H1 (cell line): ENCODE data around the gene DHTKD1. TPM values are rescaled to one million over a fixed set of nuclear protein-coding genes. Genes with fewer than 3 reads are reported as not detected.

Source experiments
- CTCF ChIA-PET: fragments of 300-600 bp; sonication (Branson Sonifier 250); formaldehyde crosslinking; loops from one replicate; lab custom pipeline; 2021; ENCODE audit not compliant: partially characterized antibody; lab: Charles Lee
- POLR2A ChIA-PET: fragments of 300-600 bp; sonication (Branson Sonifier 250); formaldehyde crosslinking; loops from one replicate; lab custom pipeline; 2021; ENCODE audit warnings: inconsistent platforms; ENCODE audit not compliant: partially characterized antibody; lab: Charles Lee
- DNase-seq, 2 experiments: peaks; one replicate each; pipeline versions ENCODE4 v3.0.0 to v3.0.0-alpha.2; 2010 to 2022; ENCODE audit warnings: low spot score in 2 of 2, low read depth in 1 of 2, mixed read lengths in 1 of 2
- FAIRE-seq: peaks from 2 replicates; lab custom pipeline; 2011; peaks lifted over from hg19 to GRCh38; lab: Jason Lieb, UNC
- H2AFZ ChIP-seq: 2 replicates; pipeline ENCODE4 v1.8.1; 2012; ENCODE audit warnings: low read length, inconsistent platforms
- H2AK5ac ChIP-seq: 2 replicates; pipeline ENCODE4 v1.6.1; 2013; ENCODE audit warnings: low read depth, low read length
- H2BK120ac ChIP-seq: replicated peaks from 2 replicates; pipeline ENCODE3; 2013; ENCODE audit warnings: low read depth, low read length, inconsistent platforms
- H2BK12ac ChIP-seq: 2 replicates; pipeline ENCODE4 v1.6.1; 2013; ENCODE audit warnings: low read depth, low read length
- H2BK15ac ChIP-seq: 2 replicates; pipeline ENCODE4 v1.6.1; 2013; ENCODE audit warnings: low read length
- H2BK20ac ChIP-seq: 2 replicates; pipeline ENCODE4 v1.6.1; 2013; ENCODE audit warnings: low read length
- H2BK5ac ChIP-seq: 2 replicates; pipeline ENCODE4 v1.6.1; 2013; ENCODE audit warnings: low read depth, low read length
- H3K14ac ChIP-seq: 2 replicates; pipeline ENCODE4 v1.6.1; 2013; ENCODE audit warnings: inconsistent platforms; ENCODE audit not compliant: insufficient read length
- H3K18ac ChIP-seq: 2 replicates; pipeline ENCODE4 v1.6.1; 2013; ENCODE audit warnings: low read length; ENCODE audit errors: extremely low read depth
- H3K23ac ChIP-seq: 2 replicates; pipeline ENCODE4 v1.6.1; 2013; ENCODE audit warnings: inconsistent platforms; ENCODE audit not compliant: insufficient read length
- H3K23me2 ChIP-seq: 2 replicates; pipeline ENCODE4 v1.6.1; 2013; ENCODE audit warnings: low read depth, low read length
- H3K27ac ChIP-seq: 2 replicates; pipeline ENCODE4 v1.6.1; 2011; ENCODE audit warnings: low read depth, low read length, inconsistent platforms
- H3K27me3 ChIP-seq, 4 experiments: replicated peaks in 1 of 4; 1 replicate in 1 of 4; 2 replicates in 3 of 4; pipeline versions ENCODE4 v1.6.1 to v1.8.1; 2011 to 2013; ENCODE audit warnings: low read length in 3 of 4, mild to moderate bottlenecking in 3 of 4, inconsistent platforms in 2 of 4, mixed read lengths in 2 of 4, moderate library complexity in 1 of 4; ENCODE audit not compliant: control insufficient read depth in 3 of 4, insufficient read depth in 3 of 4; ENCODE audit errors: extremely low read depth in 1 of 4
- H3K36me3 ChIP-seq, 4 experiments: 2 replicates each; pipeline versions ENCODE4 v1.6.1 to v1.8.1; 2011 to 2013; ENCODE audit warnings: mild to moderate bottlenecking in 4 of 4, low read length in 3 of 4, moderate library complexity in 2 of 4, control low read depth in 1 of 4, inconsistent platforms in 1 of 4; ENCODE audit not compliant: insufficient read depth in 4 of 4, control insufficient read depth in 2 of 4
- H3K4ac ChIP-seq: replicated peaks from 2 replicates; pipeline ENCODE3; 2013; ENCODE audit warnings: low read length, low read depth, mixed read lengths, inconsistent platforms; ENCODE audit not compliant: insufficient read length
- H3K4me1 ChIP-seq, 4 experiments: replicated peaks in 1 of 4; 1 replicate in 1 of 4; 2 replicates in 3 of 4; pipeline versions ENCODE4 v1.6.1 to v1.8.1; 2011 to 2013; ENCODE audit warnings: low read length in 3 of 4, inconsistent platforms in 2 of 4, mixed read lengths in 1 of 4; ENCODE audit not compliant: insufficient read depth in 4 of 4, control insufficient read depth in 3 of 4
- H3K4me2 ChIP-seq, 2 experiments: 2 replicates each; pipeline versions ENCODE4 v1.6.1 to v1.8.1; 2011 to 2013; ENCODE audit warnings: low read depth in 2 of 2, low read length in 2 of 2, control low read depth in 1 of 2, inconsistent platforms in 1 of 2, mild to moderate bottlenecking in 1 of 2; ENCODE audit not compliant: insufficient read depth in 1 of 2
- H3K4me3 ChIP-seq, 4 experiments: fragments of 200-600, 300-600 bp in 1 of 4; sonication (generic), shearing (Covaris generic), sonication (Bioruptor Twin) in 1 of 4; 2 replicates each; pipeline versions ENCODE4 v1.5.1 to v1.8.1; 2011 to 2016; ENCODE audit warnings: low read length in 4 of 4, low read depth in 3 of 4, control low read depth in 2 of 4, inconsistent platforms in 2 of 4, mild to moderate bottlenecking in 2 of 4, mixed read lengths in 1 of 4, moderate library complexity in 1 of 4; ENCODE audit not compliant: insufficient read depth in 2 of 4; ENCODE audit errors: extremely low read depth in 1 of 4
- H3K56ac ChIP-seq: replicated peaks from 2 replicates; pipeline ENCODE3; 2013; ENCODE audit warnings: low read depth, mild to moderate bottlenecking, mixed read lengths, low read length, inconsistent platforms; ENCODE audit not compliant: insufficient read length
- H3K79me1 ChIP-seq: 2 replicates; pipeline ENCODE4 v1.6.1; 2013; ENCODE audit warnings: low read depth, low read length, control low read depth
- H3K79me2 ChIP-seq, 2 experiments: 2 replicates each; pipeline versions ENCODE4 v1.6.1 to v1.8.1; 2012 to 2013; ENCODE audit warnings: low read length in 2 of 2, mild to moderate bottlenecking in 2 of 2, inconsistent platforms in 1 of 2; ENCODE audit not compliant: insufficient read depth in 2 of 2, control insufficient read depth in 1 of 2
- H3K9ac ChIP-seq, 4 experiments: replicated peaks in 1 of 4; 1 replicate in 1 of 4; 2 replicates in 3 of 4; pipeline versions ENCODE4 v1.6.1 to v1.8.1; 2011 to 2013; ENCODE audit warnings: low read depth in 3 of 4, low read length in 3 of 4, control low read depth in 2 of 4, mild to moderate bottlenecking in 2 of 4, moderate library complexity in 2 of 4, inconsistent platforms in 1 of 4; ENCODE audit errors: extremely low read depth in 1 of 4
- H3K9me3 ChIP-seq, 2 experiments: 2 replicates each; pipeline versions ENCODE4 v1.6.1 to v1.8.1; 2012 to 2013; ENCODE audit warnings: mild to moderate bottlenecking in 2 of 2, moderate library complexity in 2 of 2, control low read depth in 1 of 2, inconsistent platforms in 1 of 2, low read depth in 1 of 2, low read length in 1 of 2, mixed read lengths in 1 of 2; ENCODE audit not compliant: insufficient read depth in 2 of 2
- H4K20me1 ChIP-seq, 2 experiments: replicated peaks in 1 of 2; 2 replicates each; pipeline versions ENCODE3 to v1.8.1; 2011 to 2013; ENCODE audit warnings: inconsistent platforms in 2 of 2, low read length in 2 of 2, mild to moderate bottlenecking in 1 of 2; ENCODE audit not compliant: insufficient read depth in 2 of 2, control insufficient read depth in 1 of 2
- H4K5ac ChIP-seq: 2 replicates; pipeline ENCODE4 v1.6.1; 2013; ENCODE audit warnings: low read length, low read depth, mixed read lengths, inconsistent platforms; ENCODE audit not compliant: insufficient read length
- H4K8ac ChIP-seq: 2 replicates; pipeline ENCODE4 v1.8.0; 2013; ENCODE audit warnings: mild to moderate bottlenecking, moderate library complexity, low read length, inconsistent platforms; ENCODE audit not compliant: insufficient read depth; ENCODE audit errors: extremely low read depth
- H4K91ac ChIP-seq: replicated peaks from 2 replicates; pipeline ENCODE3; 2013; ENCODE audit warnings: low read length, mixed read lengths, inconsistent platforms; ENCODE audit not compliant: insufficient read length
- ATF3 ChIP-seq: IDR thresholded peaks from 2 replicates; pipeline ENCODE4 v1.6.1; 2011; ENCODE audit warnings: low read depth, mild to moderate bottlenecking, low read length; ENCODE audit not compliant: insufficient read depth
- CBX5 ChIP-seq: fragments of 300-800, 300-1000 bp; sonication (generic); IDR thresholded peaks from 2 replicates; pipeline ENCODE4 v1.7.1; 2016; ENCODE audit warnings: antibody characterized with exemption, low read length, low read depth
- CEBPB ChIP-seq: IDR thresholded peaks from 2 replicates; pipeline ENCODE4 v1.6.1; 2012; ENCODE audit warnings: low read depth, low read length
- CHD2 ChIP-seq: IDR thresholded peaks from 2 replicates; pipeline ENCODE4 v1.6.1; 2012; ENCODE audit warnings: low read length, improper control_type of control experiment
- CREB1 ChIP-seq: IDR thresholded peaks from 2 replicates; pipeline ENCODE4 v1.6.1; 2012; ENCODE audit warnings: inconsistent platforms
- EGR1 ChIP-seq: IDR thresholded peaks from 2 replicates; pipeline ENCODE4 v1.6.1; 2011; ENCODE audit warnings: low read depth, low read length, borderline replicate concordance
- HDAC6 ChIP-seq: IDR thresholded peaks from one replicate; pipeline ENCODE4 v1.7.1; 2012; ENCODE audit warnings: low read depth, mild to moderate bottlenecking, inconsistent platforms, low read length, moderate library complexity
- MAFK ChIP-seq: IDR thresholded peaks from 2 replicates; pipeline ENCODE4 v1.6.1; 2012; ENCODE audit warnings: low read depth, mild to moderate bottlenecking, improper control_type of control experiment, low read length
- RXRA ChIP-seq: IDR thresholded peaks from 2 replicates; pipeline ENCODE4 v1.6.1; 2011; ENCODE audit warnings: low read depth, mild to moderate bottlenecking, low read length, moderate library complexity; ENCODE audit not compliant: insufficient read depth
- SAP30 ChIP-seq: fragments of 300-600 bp; sonication (generic); IDR thresholded peaks from 2 replicates; pipeline ENCODE4 v1.7.1; 2012; ENCODE audit warnings: low read length, moderate library complexity, mild to moderate bottlenecking, inconsistent platforms; ENCODE audit not compliant: insufficient read depth, insufficient replicate concordance
- TAF1 ChIP-seq: IDR thresholded peaks from 2 replicates; pipeline ENCODE4 v1.6.1; 2011; ENCODE audit warnings: mild to moderate bottlenecking, low read depth, low read length
- TAF7 ChIP-seq: optimal IDR thresholded peaks from 2 replicates; pipeline ENCODE3; 2011; ENCODE audit warnings: low read depth, mild to moderate bottlenecking, inconsistent platforms, low read length, moderate library complexity, borderline replicate concordance
- TCF12 ChIP-seq: IDR thresholded peaks from 2 replicates; pipeline ENCODE4 v1.6.1; 2011; ENCODE audit warnings: low read depth, mild to moderate bottlenecking, low read length
- TEAD4 ChIP-seq: IDR thresholded peaks from 2 replicates; pipeline ENCODE4 v1.6.1; 2012; ENCODE audit warnings: low read depth, low read length, inconsistent platforms, mixed read lengths
- WGBS, 2 experiments: shearing (Covaris generic) in 1 of 2; methylation state at CpG; one replicate each; pipeline versions ENCODE4 v1.1.6 to v1.1.7; 2013 to 2015; ENCODE audit warnings: low lambda C conversion rate in 2 of 2, mixed read lengths in 2 of 2, inconsistent platforms in 1 of 2, low coverage in 1 of 2, missing lambda C conversion rate in 1 of 2; ENCODE audit not compliant: insufficient replicate concordance in 2 of 2, insufficient coverage in 1 of 2, insufficient read length in 1 of 2; ENCODE audit errors: extremely low coverage in 1 of 2, missing lambda C conversion rate in 1 of 2; 5-methylcytosine and 5-hydroxymethylcytosine counted together
- polyA plus RNA-seq, 7 experiments: library from polyadenylated mRNA; depleted of rRNA in 3 of 7; stranded (reverse) in 5 of 7; unstranded in 2 of 7; fragments of >200 nt in 5 of 7; fragments of 200-250 nt in 2 of 7; gene quantifications; 1 replicate in 5 of 7; 2 replicates in 1 of 7; 4 replicates in 1 of 7; pipeline versions ENCODE4 v1.2.1 to v1.2.3, GENCODE V29; 2011 to 2013; ENCODE audit warnings: missing spikeins in 2 of 7, mixed read lengths in 2 of 7
- total RNA-seq: library from RNA; stranded (reverse); fragmentation: NEBNext Ultra II Directional; extraction: Animal tissue kit (Norgen Biotek cat#: 25700); gene quantifications from 2 replicates; pipeline ENCODE4 v1.2.1, GENCODE V29; 2021

DHTKD1 gene
- total and polyA plus RNA-seq, 2 of the 8 experiments (the other 6 are each of a cell fraction or from before 2014, with no cell fraction given), result 49.8 to 74.9 TPM

DNA sequence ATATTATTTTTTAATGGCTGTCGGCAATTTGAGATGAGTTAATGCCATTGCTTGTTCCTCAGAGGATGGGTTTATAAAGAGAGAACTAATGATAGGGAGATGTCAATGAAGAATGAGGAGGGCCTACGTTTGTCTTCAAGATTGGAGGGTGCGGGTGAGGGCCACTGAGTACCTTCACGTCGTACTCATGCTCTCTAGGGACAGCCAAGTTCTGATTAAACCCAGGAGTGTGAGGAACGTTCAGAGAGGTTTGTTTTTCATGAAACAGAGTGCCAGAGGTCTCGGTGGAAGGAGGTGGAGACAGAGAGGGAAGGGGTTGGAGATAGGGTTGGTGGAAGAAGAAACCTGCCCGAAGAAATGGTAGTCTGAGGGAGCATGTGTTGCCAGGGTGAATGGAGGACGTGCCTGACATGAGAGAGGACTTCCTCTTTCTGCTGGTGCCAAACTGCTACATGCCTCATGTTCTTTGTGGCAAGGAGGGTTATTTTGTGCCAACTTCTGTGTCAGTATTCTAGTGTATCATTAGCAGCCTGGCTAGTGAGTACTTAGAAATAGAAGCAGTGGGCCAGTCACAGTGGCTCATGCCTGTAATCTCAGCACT, 8.9 kb downstream of the DHTKD1 start:
- H4K20me1 ChIP-seq, result no peaks in the 10 kb centered on the region
- no peaks in the 10 kb centered on the region; a peak in 1 of 7 replicates for H3K4me1 ChIP-seq
- WGBS, 2 experiments, result 81% methylated on average over 9 of the region's 9 CpGs; no CpG with 5 or more reads in 1 of the 2 experiments
- no peak overlapping the region for H2BK120ac ChIP-seq
- H2BK5ac ChIP-seq, result no peak overlapping the region
- TF ChIP-seq EGR1 (no peak), CEBPB (no peak), CHD2 (no peak), HDAC6 (no peak), TEAD4 (no peak), CBX5 (no peak), RXRA (no peak), CREB1 (no peak), TAF1 (no peak), TAF7 (no peak), SAP30 (no peak), MAFK (no peak), ATF3 (no peak), TCF12 (no peak)
- TF ChIP-seq, all 59 proteins: peak for 0
- H3K18ac ChIP-seq, result no peak overlapping the region
- peaks cover 0 to 12% of the 10 kb centered on the region in 2 experiments; a peak in 1 of 4 replicates for H3K79me2 ChIP-seq
- ChIA-PET POLR2A (interaction anchor here (1.8 kb wide), 1 partner anchor 16 kb away, joined by 3 read pairs; no protein-coding TSS in a partner anchor), CTCF (no interaction called here)
- no peak overlapping the region for H3K56ac ChIP-seq
- no peaks in the 10 kb centered on the region for H3K9me3 ChIP-seq
- no peaks in the 10 kb centered on the region for H3K23me2 ChIP-seq
- no peak overlapping the region for H2BK12ac ChIP-seq
- H4K8ac ChIP-seq, result no peak overlapping the region
- no peak overlapping the region for H3K4me3 ChIP-seq
- H4K91ac ChIP-seq, result no peak overlapping the region
- no peak overlapping the region for H2AK5ac ChIP-seq
- H2BK20ac ChIP-seq, result no peak overlapping the region
- H3K27me3 ChIP-seq, result no peaks in the 10 kb centered on the region
- H3K27ac ChIP-seq, result no peak overlapping the region
- peaks cover 0 to 20% (median 0%) of the 10 kb centered on the region in 4 experiments; a peak in 3 of 8 replicates for H3K36me3 ChIP-seq
- FAIRE-seq (no peak), DNase-seq (no peak)
- H3K79me1 ChIP-seq, result peaks cover 7% of the 10 kb centered on the region
- no peak overlapping the region for H3K14ac ChIP-seq
- H4K5ac ChIP-seq, result no peak overlapping the region
- H3K23ac ChIP-seq, result no peak overlapping the region
- no peak overlapping the region for H3K9ac ChIP-seq
- H2AFZ ChIP-seq, result no peak overlapping the region
- no peak overlapping the region for H2BK15ac ChIP-seq
- no peak overlapping the region for H3K4ac ChIP-seq
- H3K4me2 ChIP-seq, result no peak overlapping the region
